Measurements from ENCODE around the gene TRAF3IP1. TPM values are rescaled to one million over a fixed set of nuclear protein-coding genes. Genes with fewer than 3 reads are reported as not detected.
"Not testable (repeated sequence)": the region's sequence is repeated elsewhere in the genome, so short reads cannot be mapped to it uniquely, and the experiment has no call there.

TRAF3IP1 gene
- total and polyA plus RNA-seq, 4 donors, result 4.0 to 9.1 (median 4.6) TPM

- no peak for DNase-seq (ENCODE audit: low spot score)
- H3K36me3 ChIP-seq (ENCODE audit: control insufficient read depth in 4 of 4, insufficient read depth in 3 of 4, low read depth in 1 of 4, low read length in 3 of 4), result peaks cover 5 to 69% (median 45%) of the 10 kb centered on the region in 4 donors
Measured at GRCh38 chr2:238271061-238271554, 49.2 kb upstream of the TRAF3IP1 start.

GRCh38 chr2:238271686-238272085, 48.6 kb upstream of the TRAF3IP1 start:
- DNase-seq (ENCODE audit: low spot score); H3K4me3 ChIP-seq (ENCODE audit: low read depth in 1 of 3, low read length in 3 of 3); H3K27me3 ChIP-seq (ENCODE audit: control insufficient read depth in 4 of 4, insufficient read depth in 4 of 4, low read length in 3 of 4); H3K9ac ChIP-seq (ENCODE audit: low read depth in 1 of 2, low read length in 2 of 2); H3K9me3 ChIP-seq (ENCODE audit: control insufficient read depth in 4 of 4, low read length in 3 of 4); H3K27ac ChIP-seq (ENCODE audit: low read depth in 1 of 2, low read length in 2 of 2): not testable (repeated sequence)
- peaks cover 1 to 15% (median 7%) of the 10 kb centered on the region in 4 donors for H3K4me1 ChIP-seq (ENCODE audit: control insufficient read depth in 4 of 4, insufficient read depth in 4 of 4, low read length in 3 of 4)
- 79% methylated on average over 8 of the region's 8 CpGs for WGBS
- peaks cover 5 to 71% (median 51%) of the 10 kb centered on the region in 4 donors for H3K36me3 ChIP-seq (ENCODE audit: control insufficient read depth in 4 of 4, insufficient read depth in 3 of 4, low read depth in 1 of 4, low read length in 3 of 4)

More at GRCh38 chr2:238271061-238271554, 49.2 kb upstream of the TRAF3IP1 start:
- WGBS, result 90% methylated on average over 13 of the region's 13 CpGs
- H3K27ac ChIP-seq (ENCODE audit: low read depth in 1 of 2, low read length in 2 of 2), result no peak overlapping the region
- TF ChIP-seq TAF1 (conservative IDR thresholded peaks at IDR 0.05) (no peak), NR2F2 (IDR thresholded peaks at IDR 0.05) (no peak), FOXA2 (IDR thresholded peaks at IDR 0.05) (no peak), HNF4G (IDR thresholded peaks at IDR 0.05) (no peak)
- no peak overlapping the region for H3K9ac ChIP-seq (ENCODE audit: low read depth in 1 of 2, low read length in 2 of 2)
- H3K4me3 ChIP-seq (ENCODE audit: low read depth in 1 of 3, low read length in 3 of 3), result no peak overlapping the region
- H3K9me3 ChIP-seq (ENCODE audit: control insufficient read depth in 4 of 4, low read length in 3 of 4), result no peaks in the 10 kb centered on the region
- peaks cover 1 to 15% (median 7%) of the 10 kb centered on the region in 4 donors for H3K4me1 ChIP-seq (ENCODE audit: control insufficient read depth in 4 of 4, insufficient read depth in 4 of 4, low read length in 3 of 4)
- no peaks in the 10 kb centered on the region for H3K27me3 ChIP-seq (ENCODE audit: control insufficient read depth in 4 of 4, insufficient read depth in 4 of 4, low read length in 3 of 4)

DNA sequence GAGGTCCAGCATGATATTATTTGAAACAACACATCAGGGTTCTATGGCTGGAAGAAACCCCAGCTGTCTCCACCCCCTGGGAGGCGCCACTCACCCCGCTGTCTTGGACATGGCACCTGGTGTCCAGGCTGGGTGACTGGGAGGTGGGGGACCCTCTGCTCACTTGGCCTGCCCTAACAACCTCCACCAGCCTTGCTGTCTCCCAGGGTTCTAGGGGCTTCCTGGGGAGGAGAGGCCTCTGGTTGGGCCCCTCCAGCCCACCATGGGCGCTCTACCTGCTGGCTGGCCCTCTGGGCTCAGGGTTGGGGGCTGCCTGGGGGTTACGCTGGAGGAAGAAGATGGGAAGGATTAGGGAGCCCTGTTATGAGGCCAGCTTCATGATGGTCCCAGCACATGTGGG, 48.2 kb upstream of the TRAF3IP1 start:
- 98% methylated on average over 4 of the region's 4 CpGs for WGBS
- no peak for DNase-seq (ENCODE audit: low spot score)
- H3K9me3 ChIP-seq (ENCODE audit: control insufficient read depth in 4 of 4, low read length in 3 of 4), result no peaks in the 10 kb centered on the region

More for the DNA sequence above, 48.2 kb upstream of the TRAF3IP1 start:
- H3K4me1 ChIP-seq (ENCODE audit: control insufficient read depth in 4 of 4, insufficient read depth in 4 of 4, low read length in 3 of 4), result peaks cover 1 to 15% (median 7%) of the 10 kb centered on the region in 4 donors
- TF ChIP-seq HNF4A (conservative IDR thresholded peaks at IDR 0.05) (no peak), RXRA (IDR thresholded peaks at IDR 0.05) (no peak), ZBTB33 (IDR thresholded peaks at IDR 0.05) (no peak), SP1 (IDR thresholded peaks at IDR 0.05) (no peak), YY1 (IDR thresholded peaks at IDR 0.05) (no peak), MAX (IDR thresholded peaks at IDR 0.05) (no peak), REST (IDR thresholded peaks at IDR 0.05) (no peak), FOXA1 (IDR thresholded peaks at IDR 0.05) (no peak), RAD21 (IDR thresholded peaks at IDR 0.05) (no peak), ATF3 (IDR thresholded peaks at IDR 0.05) (no peak), FOXA2 (IDR thresholded peaks at IDR 0.05) (no peak), EGR1 (IDR thresholded peaks at IDR 0.05; ENCODE audit: low read depth in 2 of 2) (no peak), TAF1 (conservative IDR thresholded peaks at IDR 0.05) (no peak), HNF4G (IDR thresholded peaks at IDR 0.05) (no peak), JUND (IDR thresholded peaks at IDR 0.05) (no peak), NR2F2 (IDR thresholded peaks at IDR 0.05) (no peak)
- peaks cover 5 to 72% (median 53%) of the 10 kb centered on the region in 4 donors for H3K36me3 ChIP-seq (ENCODE audit: control insufficient read depth in 4 of 4, insufficient read depth in 3 of 4, low read depth in 1 of 4, low read length in 3 of 4)
- H3K4me3 ChIP-seq (ENCODE audit: low read depth in 1 of 3, low read length in 3 of 3), result no peak overlapping the region
- H3K9ac ChIP-seq (ENCODE audit: low read depth in 1 of 2, low read length in 2 of 2), result no peak overlapping the region
- no peaks in the 10 kb centered on the region for H3K27me3 ChIP-seq (ENCODE audit: control insufficient read depth in 4 of 4, insufficient read depth in 4 of 4, low read length in 3 of 4)
- no peak overlapping the region for H3K27ac ChIP-seq (ENCODE audit: low read depth in 1 of 2, low read length in 2 of 2)

All from liver (tissue), 9 donors.